ENCODE results near the gene SORCS3.

DNA sequence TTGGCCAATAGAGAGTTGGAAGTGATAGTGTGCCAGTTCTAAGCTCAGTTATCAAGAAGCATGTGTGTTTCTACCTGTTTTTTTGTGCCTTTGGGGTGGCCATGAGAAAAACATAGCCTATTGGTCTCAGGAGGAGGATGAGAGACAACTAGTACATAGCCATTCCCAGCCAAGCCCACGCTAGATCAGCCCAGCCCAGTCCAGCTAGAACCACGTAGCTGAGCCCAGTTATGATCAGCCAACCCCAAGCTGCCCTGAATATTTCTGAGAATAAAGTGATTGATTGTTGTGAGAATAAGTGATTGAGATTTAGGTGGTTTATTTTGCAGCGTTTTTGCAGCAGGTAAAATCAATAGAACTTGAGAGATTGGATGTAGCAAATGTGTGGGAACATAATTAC lies 15.9 kb downstream of the SORCS3 start:
- TF ChIP-seq, protein P1, sequence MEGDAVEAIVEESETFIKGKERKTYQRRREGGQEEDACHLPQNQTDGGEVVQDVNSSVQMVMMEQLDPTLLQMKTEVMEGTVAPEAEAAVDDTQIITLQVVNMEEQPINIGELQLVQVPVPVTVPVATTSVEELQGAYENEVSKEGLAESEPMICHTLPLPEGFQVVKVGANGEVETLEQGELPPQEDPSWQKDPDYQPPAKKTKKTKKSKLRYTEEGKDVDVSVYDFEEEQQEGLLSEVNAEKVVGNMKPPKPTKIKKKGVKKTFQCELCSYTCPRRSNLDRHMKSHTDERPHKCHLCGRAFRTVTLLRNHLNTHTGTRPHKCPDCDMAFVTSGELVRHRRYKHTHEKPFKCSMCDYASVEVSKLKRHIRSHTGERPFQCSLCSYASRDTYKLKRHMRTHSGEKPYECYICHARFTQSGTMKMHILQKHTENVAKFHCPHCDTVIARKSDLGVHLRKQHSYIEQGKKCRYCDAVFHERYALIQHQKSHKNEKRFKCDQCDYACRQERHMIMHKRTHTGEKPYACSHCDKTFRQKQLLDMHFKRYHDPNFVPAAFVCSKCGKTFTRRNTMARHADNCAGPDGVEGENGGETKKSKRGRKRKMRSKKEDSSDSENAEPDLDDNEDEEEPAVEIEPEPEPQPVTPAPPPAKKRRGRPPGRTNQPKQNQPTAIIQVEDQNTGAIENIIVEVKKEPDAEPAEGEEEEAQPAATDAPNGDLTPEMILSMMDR (IDR thresholded peaks at IDR 0.05), result no peak
- TF ChIP-seq SP1 (CRISPR knock-in tag; conservative IDR thresholded peaks at IDR 0.05) (no peak), JUN (CRISPR knock-in tag; IDR thresholded peaks at IDR 0.05) (no peak), FOXK1 (CRISPR knock-in tag; IDR thresholded peaks at IDR 0.05) (no peak), ZNF232 (CRISPR knock-in tag; IDR thresholded peaks at IDR 0.05) (no peak), GABPB1 (CRISPR knock-in tag; IDR thresholded peaks at IDR 0.05) (no peak), SMAD3 (CRISPR knock-in tag; IDR thresholded peaks at IDR 0.05; ENCODE audit: borderline replicate concordance) (no peak), TEAD4 (CRISPR knock-in tag; IDR thresholded peaks at IDR 0.05) (no peak), NFE2L1 (CRISPR knock-in tag; IDR thresholded peaks at IDR 0.05) (no peak), PRRX2 (CRISPR knock-in tag; IDR thresholded peaks at IDR 0.05) (no peak), NR2C2 (CRISPR knock-in tag; IDR thresholded peaks at IDR 0.05) (no peak), NFYB (CRISPR knock-in tag; conservative IDR thresholded peaks at IDR 0.05; ENCODE audit: low read depth) (no peak)
- TF ChIP-seq, protein P2, sequence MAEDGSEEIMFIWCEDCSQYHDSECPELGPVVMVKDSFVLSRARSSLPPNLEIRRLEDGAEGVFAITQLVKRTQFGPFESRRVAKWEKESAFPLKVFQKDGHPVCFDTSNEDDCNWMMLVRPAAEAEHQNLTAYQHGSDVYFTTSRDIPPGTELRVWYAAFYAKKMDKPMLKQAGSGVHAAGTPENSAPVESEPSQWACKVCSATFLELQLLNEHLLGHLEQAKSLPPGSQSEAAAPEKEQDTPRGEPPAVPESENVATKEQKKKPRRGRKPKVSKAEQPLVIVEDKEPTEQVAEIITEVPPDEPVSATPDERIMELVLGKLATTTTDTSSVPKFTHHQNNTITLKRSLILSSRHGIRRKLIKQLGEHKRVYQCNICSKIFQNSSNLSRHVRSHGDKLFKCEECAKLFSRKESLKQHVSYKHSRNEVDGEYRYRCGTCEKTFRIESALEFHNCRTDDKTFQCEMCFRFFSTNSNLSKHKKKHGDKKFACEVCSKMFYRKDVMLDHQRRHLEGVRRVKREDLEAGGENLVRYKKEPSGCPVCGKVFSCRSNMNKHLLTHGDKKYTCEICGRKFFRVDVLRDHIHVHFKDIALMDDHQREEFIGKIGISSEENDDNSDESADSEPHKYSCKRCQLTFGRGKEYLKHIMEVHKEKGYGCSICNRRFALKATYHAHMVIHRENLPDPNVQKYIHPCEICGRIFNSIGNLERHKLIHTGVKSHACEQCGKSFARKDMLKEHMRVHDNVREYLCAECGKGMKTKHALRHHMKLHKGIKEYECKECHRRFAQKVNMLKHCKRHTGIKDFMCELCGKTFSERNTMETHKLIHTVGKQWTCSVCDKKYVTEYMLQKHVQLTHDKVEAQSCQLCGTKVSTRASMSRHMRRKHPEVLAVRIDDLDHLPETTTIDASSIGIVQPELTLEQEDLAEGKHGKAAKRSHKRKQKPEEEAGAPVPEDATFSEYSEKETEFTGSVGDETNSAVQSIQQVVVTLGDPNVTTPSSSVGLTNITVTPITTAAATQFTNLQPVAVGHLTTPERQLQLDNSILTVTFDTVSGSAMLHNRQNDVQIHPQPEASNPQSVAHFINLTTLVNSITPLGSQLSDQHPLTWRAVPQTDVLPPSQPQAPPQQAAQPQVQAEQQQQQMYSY (CRISPR knock-in tag; IDR thresholded peaks at IDR 0.05), result no peak
- TF ChIP-seq, protein P3, sequence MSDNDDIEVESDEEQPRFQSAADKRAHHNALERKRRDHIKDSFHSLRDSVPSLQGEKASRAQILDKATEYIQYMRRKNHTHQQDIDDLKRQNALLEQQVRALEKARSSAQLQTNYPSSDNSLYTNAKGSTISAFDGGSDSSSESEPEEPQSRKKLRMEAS (CRISPR knock-in tag; IDR thresholded peaks at IDR 0.05), result no peak

Measured in WTC11 (cell line).